SK-N-SH (cell line): Measurements from ENCODE around the gene CYP27C1. TPM values are rescaled to one million over a fixed set of nuclear protein-coding genes. Genes with fewer than 3 reads are reported as not detected.
A peak's percentile ranks its signal among the peaks of the same experiment; 100 is the strongest.

ENCODE experiments used
- CTCF ChIA-PET: fragments of 300-600, 350-600 bp; formaldehyde crosslinking; extraction: SDS; loops from one replicate; lab custom pipeline; 2021; lab: Yijun Ruan, JAX
- POLR2A ChIA-PET: fragments of 350-600 bp; sonication (Branson Sonifier 250); formaldehyde crosslinking; extraction: SDS; loops from one replicate; lab custom pipeline; 2020; ENCODE audit warnings: antibody characterized with exemption, inconsistent platforms; lab: Yijun Ruan, JAX
- DNase-seq: peaks from one replicate; pipeline ENCODE4 v3.0.0; 2012
- H2AFZ ChIP-seq: fragments of 200-600 bp; sonication (generic); 2 replicates; pipeline ENCODE4 v1.8.1; 2016; ENCODE audit warnings: antibody characterized with exemption, mild to moderate bottlenecking, low read depth
- H3F3A ChIP-seq: fragments of 200-600 bp; sonication (generic); replicated peaks from 2 replicates; pipeline ENCODE3; 2016; ENCODE audit warnings: antibody characterized with exemption, mild to moderate bottlenecking; ENCODE audit not compliant: insufficient read depth
- H3K27ac ChIP-seq, 2 experiments: fragments of 200-500 bp in 1 of 2; fragments of 200-600 bp in 1 of 2; sonication (Bioruptor generic) in 1 of 2; sonication (generic), shearing (Covaris generic) in 1 of 2; 2 replicates each; pipeline versions ENCODE4 v1.5.1 to v1.6.1; 2014 to 2016; ENCODE audit warnings: low read depth in 2 of 2, inconsistent platforms in 1 of 2, low read length in 1 of 2, mild to moderate bottlenecking in 1 of 2, mixed read lengths in 1 of 2
- H3K27me3 ChIP-seq: fragments of 200-600 bp; sonication (generic), shearing (Covaris generic); 2 replicates; pipeline ENCODE4 v1.6.1; 2016; ENCODE audit warnings: mixed run types; ENCODE audit not compliant: insufficient read depth
- H3K36me3 ChIP-seq, 2 experiments: fragments of 200-500 bp in 1 of 2; fragments of 200-600 bp in 1 of 2; sonication (Bioruptor generic) in 1 of 2; sonication (generic) in 1 of 2; replicated peaks in 1 of 2; 2 replicates each; pipeline versions ENCODE3 to v1.5.1; 2014 to 2016; ENCODE audit warnings: low read length in 1 of 2, mild to moderate bottlenecking in 1 of 2; ENCODE audit not compliant: insufficient read depth in 2 of 2, control insufficient read depth in 1 of 2
- H3K4me1 ChIP-seq, 2 experiments: fragments of 200-500 bp in 1 of 2; fragments of 200-600 bp in 1 of 2; sonication (Bioruptor generic) in 1 of 2; sonication (generic), shearing (Covaris generic) in 1 of 2; 2 replicates each; pipeline versions ENCODE4 v1.5.1 to v1.6.1; 2014 to 2016; ENCODE audit warnings: low read depth in 1 of 2, low read length in 1 of 2, mixed run types in 1 of 2; ENCODE audit not compliant: insufficient read depth in 2 of 2, control insufficient read depth in 1 of 2
- H3K4me2 ChIP-seq: fragments of 200-600 bp; sonication (generic), shearing (Covaris generic); 2 replicates; pipeline ENCODE4 v1.6.1; 2017; ENCODE audit warnings: mixed run types
- H3K4me3 ChIP-seq, 2 experiments: fragments of 200-500 bp in 1 of 2; fragments of 200-600 bp in 1 of 2; sonication (Bioruptor generic) in 1 of 2; sonication (generic), shearing (Covaris generic) in 1 of 2; 2 replicates each; pipeline versions ENCODE4 v1.5.1 to v1.8.1; 2014 to 2016; ENCODE audit warnings: low read depth in 2 of 2, inconsistent platforms in 1 of 2, low read length in 1 of 2, mild to moderate bottlenecking in 1 of 2, mixed read lengths in 1 of 2, moderate library complexity in 1 of 2
- H3K79me2 ChIP-seq: fragments of 200-600 bp; sonication (generic); 2 replicates; pipeline ENCODE4 v1.8.1; 2017; ENCODE audit warnings: mild to moderate bottlenecking; ENCODE audit not compliant: insufficient read depth
- H3K9ac ChIP-seq: fragments of 200-600 bp; sonication (generic); 2 replicates; pipeline ENCODE4 v1.6.1; 2017; ENCODE audit warnings: mixed run types
- H3K9me2 ChIP-seq: fragments of 200-600 bp; sonication (generic); 2 replicates; pipeline ENCODE4 v1.6.1; 2017; ENCODE audit warnings: mixed run types
- H3K9me3 ChIP-seq: fragments of 200-600 bp; sonication (generic); 2 replicates; pipeline ENCODE4 v1.6.1; 2017; ENCODE audit warnings: mixed run types, mild to moderate bottlenecking, moderate library complexity
- H4K20me1 ChIP-seq: fragments of 200-600 bp; sonication (generic); 2 replicates; pipeline ENCODE4 v1.6.1; 2017; ENCODE audit warnings: mild to moderate bottlenecking, mixed run types; ENCODE audit not compliant: insufficient read depth
- ELF1 ChIP-seq: IDR thresholded peaks from 2 replicates; pipeline ENCODE4 v1.4.0; 2012
- EP300 ChIP-seq, 2 experiments: IDR thresholded peaks; 2 replicates each; pipeline versions ENCODE4 v1.4.0 to v1.6.1; 2012; ENCODE audit warnings: borderline replicate concordance in 1 of 2, low read depth in 1 of 2, low read length in 1 of 2
- EZH2phosphoT487 ChIP-seq: fragments of 200-600 bp; sonication (generic); IDR thresholded peaks from 2 replicates; pipeline ENCODE4 v1.6.1; 2017; ENCODE audit warnings: low read depth, mixed run types, mild to moderate bottlenecking, antibody characterized with exemption, moderate library complexity, borderline replicate concordance
- FOSL2 ChIP-seq: IDR thresholded peaks from 2 replicates; pipeline ENCODE4 v1.4.0; 2012; ENCODE audit warnings: low read depth, mild to moderate bottlenecking, moderate library complexity, borderline replicate concordance
- GABPA ChIP-seq: IDR thresholded peaks from 2 replicates; pipeline ENCODE4 v1.4.0; 2012; ENCODE audit warnings: low read depth, mild to moderate bottlenecking
- NFIC ChIP-seq: IDR thresholded peaks from 2 replicates; pipeline ENCODE4 v1.4.0; 2012; ENCODE audit warnings: borderline replicate concordance
- RFX5 ChIP-seq: IDR thresholded peaks from 2 replicates; pipeline ENCODE4 v1.6.1; 2012; ENCODE audit warnings: mild to moderate bottlenecking, improper control_type of control experiment, low read length
- SMC3 ChIP-seq: IDR thresholded peaks from 2 replicates; pipeline ENCODE4 v1.6.1; 2012; ENCODE audit warnings: low read depth, low read length, improper control_type of control experiment
- TAF1 ChIP-seq: IDR thresholded peaks from 2 replicates; pipeline ENCODE4 v1.6.1; 2012; ENCODE audit warnings: low read depth, mild to moderate bottlenecking, low read length, moderate library complexity, borderline replicate concordance
- TCF12 ChIP-seq: IDR thresholded peaks from 2 replicates; pipeline ENCODE4 v1.4.0; 2012
- WGBS: methylation state at CpG from one replicate; pipeline ENCODE4 v1.1.6; 2017; ENCODE audit warnings: low lambda C conversion rate; 5-methylcytosine and 5-hydroxymethylcytosine counted together
- polyA plus RNA-seq, 3 experiments: library from polyadenylated mRNA; depleted of rRNA; stranded (reverse); fragments of >200 nt; gene quantifications; 2 replicates each; pipeline ENCODE4 v1.2.3, GENCODE V29; 2012
- TF ChIP-seq, protein P1 (sequence below): IDR thresholded peaks from 2 replicates; pipeline ENCODE4 v1.4.0; 2012; ENCODE audit warnings: low read depth
- TF ChIP-seq, protein P2 (sequence below): IDR thresholded peaks from 2 replicates; pipeline ENCODE4; 2012
- TF ChIP-seq, protein P3 (sequence below): fragments of 200-600 bp; sonication (generic); IDR thresholded peaks from 2 replicates; pipeline ENCODE4 v1.6.1; 2017; ENCODE audit warnings: antibody characterized with exemption, mild to moderate bottlenecking, moderate library complexity
- TF ChIP-seq, protein P4 (sequence below): fragments of 150-350 bp; IDR thresholded peaks from 2 replicates; pipeline ENCODE4 v1.6.1; 2016; ENCODE audit warnings: mild to moderate bottlenecking, low read depth, low read length
- TF ChIP-seq, protein P5 (sequence below): IDR thresholded peaks from 2 replicates; pipeline ENCODE4 v1.4.0; 2012; ENCODE audit warnings: low read depth, borderline replicate concordance

Gene CYP27C1
- polyA plus RNA-seq, 1 of the 3 experiments (the other 2 are of a cell fraction): not detected

DNA sequence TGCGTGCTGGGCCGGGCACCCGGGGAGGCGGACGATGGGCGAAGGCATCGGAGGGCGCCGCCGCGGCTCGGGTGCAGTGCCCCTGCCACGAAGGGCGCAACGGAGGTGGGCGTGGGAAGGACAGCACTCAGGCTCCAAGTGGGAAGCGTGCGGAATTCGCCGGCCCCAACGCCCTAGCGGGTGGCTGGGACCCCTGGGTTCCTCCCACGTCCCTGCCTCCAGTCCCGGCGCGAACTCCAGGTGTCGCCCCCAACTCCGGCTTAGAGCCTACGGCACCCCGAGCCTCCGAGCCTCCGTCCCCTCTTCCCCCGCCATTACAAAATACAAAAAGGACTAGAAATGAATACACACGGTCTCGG is 1.3 kb downstream of the CYP27C1 start:
- no peaks in the 10 kb centered on the region for H3K36me3 ChIP-seq
- no peak overlapping the region for H3K9ac ChIP-seq
- DNase-seq: peak; percentile 63
- TF ChIP-seq RFX5: no peak
- TF ChIP-seq, protein P1, sequence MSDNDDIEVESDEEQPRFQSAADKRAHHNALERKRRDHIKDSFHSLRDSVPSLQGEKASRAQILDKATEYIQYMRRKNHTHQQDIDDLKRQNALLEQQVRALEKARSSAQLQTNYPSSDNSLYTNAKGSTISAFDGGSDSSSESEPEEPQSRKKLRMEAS: no peak
- no peak for TF ChIP-seq EP300 (IDR thresholded peaks at IDR 0.05; ENCODE audit: borderline replicate concordance in 1 of 2, low read depth in 1 of 2, low read length in 1 of 2)
- TF ChIP-seq, protein P2, sequence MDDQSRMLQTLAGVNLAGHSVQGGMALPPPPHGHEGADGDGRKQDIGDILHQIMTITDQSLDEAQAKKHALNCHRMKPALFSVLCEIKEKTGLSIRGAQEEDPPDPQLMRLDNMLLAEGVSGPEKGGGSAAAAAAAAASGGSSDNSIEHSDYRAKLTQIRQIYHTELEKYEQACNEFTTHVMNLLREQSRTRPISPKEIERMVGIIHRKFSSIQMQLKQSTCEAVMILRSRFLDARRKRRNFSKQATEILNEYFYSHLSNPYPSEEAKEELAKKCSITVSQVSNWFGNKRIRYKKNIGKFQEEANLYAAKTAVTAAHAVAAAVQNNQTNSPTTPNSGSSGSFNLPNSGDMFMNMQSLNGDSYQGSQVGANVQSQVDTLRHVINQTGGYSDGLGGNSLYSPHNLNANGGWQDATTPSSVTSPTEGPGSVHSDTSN: no peak
- TF ChIP-seq, protein P3, sequence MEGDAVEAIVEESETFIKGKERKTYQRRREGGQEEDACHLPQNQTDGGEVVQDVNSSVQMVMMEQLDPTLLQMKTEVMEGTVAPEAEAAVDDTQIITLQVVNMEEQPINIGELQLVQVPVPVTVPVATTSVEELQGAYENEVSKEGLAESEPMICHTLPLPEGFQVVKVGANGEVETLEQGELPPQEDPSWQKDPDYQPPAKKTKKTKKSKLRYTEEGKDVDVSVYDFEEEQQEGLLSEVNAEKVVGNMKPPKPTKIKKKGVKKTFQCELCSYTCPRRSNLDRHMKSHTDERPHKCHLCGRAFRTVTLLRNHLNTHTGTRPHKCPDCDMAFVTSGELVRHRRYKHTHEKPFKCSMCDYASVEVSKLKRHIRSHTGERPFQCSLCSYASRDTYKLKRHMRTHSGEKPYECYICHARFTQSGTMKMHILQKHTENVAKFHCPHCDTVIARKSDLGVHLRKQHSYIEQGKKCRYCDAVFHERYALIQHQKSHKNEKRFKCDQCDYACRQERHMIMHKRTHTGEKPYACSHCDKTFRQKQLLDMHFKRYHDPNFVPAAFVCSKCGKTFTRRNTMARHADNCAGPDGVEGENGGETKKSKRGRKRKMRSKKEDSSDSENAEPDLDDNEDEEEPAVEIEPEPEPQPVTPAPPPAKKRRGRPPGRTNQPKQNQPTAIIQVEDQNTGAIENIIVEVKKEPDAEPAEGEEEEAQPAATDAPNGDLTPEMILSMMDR: no peak
- TF ChIP-seq NFIC: no peak
- TF ChIP-seq EZH2phosphoT487: no peak
- no peak for TF ChIP-seq SMC3
- TF ChIP-seq, protein P4, sequence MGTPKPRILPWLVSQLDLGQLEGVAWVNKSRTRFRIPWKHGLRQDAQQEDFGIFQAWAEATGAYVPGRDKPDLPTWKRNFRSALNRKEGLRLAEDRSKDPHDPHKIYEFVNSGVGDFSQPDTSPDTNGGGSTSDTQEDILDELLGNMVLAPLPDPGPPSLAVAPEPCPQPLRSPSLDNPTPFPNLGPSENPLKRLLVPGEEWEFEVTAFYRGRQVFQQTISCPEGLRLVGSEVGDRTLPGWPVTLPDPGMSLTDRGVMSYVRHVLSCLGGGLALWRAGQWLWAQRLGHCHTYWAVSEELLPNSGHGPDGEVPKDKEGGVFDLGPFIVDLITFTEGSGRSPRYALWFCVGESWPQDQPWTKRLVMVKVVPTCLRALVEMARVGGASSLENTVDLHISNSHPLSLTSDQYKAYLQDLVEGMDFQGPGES: no peak
- no peak for TF ChIP-seq TCF12
- TF ChIP-seq ELF1: no peak
- no peak for TF ChIP-seq TAF1
- TF ChIP-seq, protein P5, sequence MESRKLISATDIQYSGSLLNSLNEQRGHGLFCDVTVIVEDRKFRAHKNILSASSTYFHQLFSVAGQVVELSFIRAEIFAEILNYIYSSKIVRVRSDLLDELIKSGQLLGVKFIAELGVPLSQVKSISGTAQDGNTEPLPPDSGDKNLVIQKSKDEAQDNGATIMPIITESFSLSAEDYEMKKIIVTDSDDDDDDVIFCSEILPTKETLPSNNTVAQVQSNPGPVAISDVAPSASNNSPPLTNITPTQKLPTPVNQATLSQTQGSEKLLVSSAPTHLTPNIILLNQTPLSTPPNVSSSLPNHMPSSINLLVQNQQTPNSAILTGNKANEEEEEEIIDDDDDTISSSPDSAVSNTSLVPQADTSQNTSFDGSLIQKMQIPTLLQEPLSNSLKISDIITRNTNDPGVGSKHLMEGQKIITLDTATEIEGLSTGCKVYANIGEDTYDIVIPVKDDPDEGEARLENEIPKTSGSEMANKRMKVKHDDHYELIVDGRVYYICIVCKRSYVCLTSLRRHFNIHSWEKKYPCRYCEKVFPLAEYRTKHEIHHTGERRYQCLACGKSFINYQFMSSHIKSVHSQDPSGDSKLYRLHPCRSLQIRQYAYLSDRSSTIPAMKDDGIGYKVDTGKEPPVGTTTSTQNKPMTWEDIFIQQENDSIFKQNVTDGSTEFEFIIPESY: no peak
- TF ChIP-seq GABPA: no peak
- TF ChIP-seq FOSL2: no peak
- H3K4me2 ChIP-seq: peak overlapping the region; percentile 84
- peak overlapping the region; percentile 50 to 57 for H3K4me3 ChIP-seq
- peaks cover 0 to 4% of the 10 kb centered on the region in 2 experiments; a peak in 1 of 4 replicates for H3K4me1 ChIP-seq
- H3K27ac ChIP-seq: no peak overlapping the region
- H3K9me2 ChIP-seq: no peaks in the 10 kb centered on the region
- H2AFZ ChIP-seq: peak overlapping the region; percentile 56; the same call in 1 of the 2 replicates
- no peaks in the 10 kb centered on the region for H4K20me1 ChIP-seq
- POLR2A ChIA-PET: no interaction called here
- CTCF ChIA-PET: no interaction called here
- H3K9me3 ChIP-seq: no peaks in the 10 kb centered on the region
- peaks cover 22% of the 10 kb centered on the region for H3K27me3 ChIP-seq
- 9% methylated on average over 19 of the region's 35 CpGs for WGBS
- no peaks in the 10 kb centered on the region for H3F3A ChIP-seq
- H3K79me2 ChIP-seq: no peaks in the 10 kb centered on the region
